Kidney (tissue), 14 donors: ENCODE results near the gene PRKN. TPM values are rescaled to one million over a fixed set of nuclear protein-coding genes. Genes with fewer than 3 reads are reported as not detected.

Experiments
- DNase-seq, 5 donors: peaks; one replicate each; pipeline ENCODE4 v3.0.0-alpha.2; 2013 to 2020
- FAIRE-seq: peaks from 2 replicates; lab custom pipeline; 2012; peaks lifted over from hg19 to GRCh38; lab: Jason Lieb, UNC
- H3K27ac ChIP-seq, 2 donors: one replicate each; pipeline ENCODE4 v1.7.0; 2013; ENCODE audit warnings: low read depth in 2 of 2, low read length in 2 of 2, inconsistent platforms in 1 of 2
- H3K27me3 ChIP-seq: one replicate; pipeline ENCODE4 v1.7.1; 2013; ENCODE audit warnings: low read length, inconsistent platforms; ENCODE audit not compliant: control insufficient read depth, insufficient read depth
- H3K36me3 ChIP-seq, 3 donors: one replicate each; pipeline versions ENCODE4 v1.7.0 to v1.7.1; 2013; ENCODE audit warnings: low read length in 3 of 3, control low read depth in 1 of 3, inconsistent platforms in 1 of 3; ENCODE audit not compliant: insufficient read depth in 3 of 3, control insufficient read depth in 2 of 3
- H3K4me1 ChIP-seq, 3 donors: one replicate each; pipeline versions ENCODE4 v1.7.0 to v1.7.1; 2013; ENCODE audit warnings: low read length in 3 of 3, inconsistent platforms in 1 of 3, low read depth in 1 of 3; ENCODE audit not compliant: control insufficient read depth in 2 of 3, insufficient read depth in 2 of 3
- H3K4me3 ChIP-seq, 3 donors: one replicate each; pipeline versions ENCODE4 v1.7.0 to v1.8.1; 2013; ENCODE audit warnings: low read length in 3 of 3, control low read depth in 1 of 3, inconsistent platforms in 1 of 3
- H3K9ac ChIP-seq, 3 donors: one replicate each; pipeline versions ENCODE4 v1.7.0 to v1.7.1; 2013; ENCODE audit warnings: low read length in 3 of 3, control low read depth in 1 of 3, inconsistent platforms in 1 of 3
- H3K9me3 ChIP-seq, 3 donors: one replicate each; pipeline versions ENCODE4 v1.7.0 to v1.7.1; 2013; ENCODE audit warnings: low read length in 3 of 3, control low read depth in 1 of 3, inconsistent platforms in 1 of 3; ENCODE audit not compliant: control insufficient read depth in 2 of 3, insufficient read depth in 1 of 3
- CTCF ChIP-seq: IDR thresholded peaks from 3 replicates; pipeline ENCODE4 v1.5.1; 2012; ENCODE audit warnings: mild to moderate bottlenecking, moderate library complexity, borderline replicate concordance; ENCODE audit not compliant: insufficient read depth; ENCODE audit errors: extremely low read depth
- intact Hi-C: fragments of 100-400 bp; cut with DNase I; formaldehyde crosslinking; loops from one replicate; pipeline ENCODE4 v1.11.1; 2022
- polyA plus RNA-seq: library from polyadenylated mRNA; stranded (reverse); fragments of 350-450 nt; fragmentation: Illumina TruSeq; extraction: RNeasy Lipid Tissue Mini Kit (QIAGEN cat#74804); gene quantifications from one replicate; pipeline ENCODE4 v1.2.3, GENCODE V29; 2014; ENCODE audit warnings: low read depth, low replicate concordance; ENCODE audit not compliant: insufficient read depth
- total RNA-seq: library from RNA; stranded (reverse); fragmentation: NEBNext Ultra II Directional; extraction: Animal tissue kit (Norgen Biotek cat#: 25700); gene quantifications from one replicate; pipeline ENCODE4 v1.2.1, GENCODE V29; 2021
- donor health status: control.
- donor health status: control.
- donor health status: control.
- donor health status: control.
- donor health status: control.
- donor health status: DM: yes; HTN: yes; CAD: no.
- donor health status: Normal renal cell carcinoma (clear cell type).

PRKN gene
- total and polyA plus RNA-seq, 2 donors from 2014 or later, result 8.6 to 10.4 TPM

- peak overlapping the region in 1 of 2 donors; percentile 14 for H3K27ac ChIP-seq
- no peak for TF ChIP-seq CTCF
- intact Hi-C loops, result no loop called here
Observed at GRCh38 chr6:161549977-161550655, 1177.5 kb downstream of the PRKN start.

GRCh38 chr6:161548713-161549296 lies 1178.8 kb downstream of the PRKN start:
- no peaks in the 10 kb centered on the region for H3K4me1 ChIP-seq
- TF ChIP-seq CTCF, result no peak
- no peaks in the 10 kb centered on the region for H3K9me3 ChIP-seq
- H3K4me3 ChIP-seq, result peak overlapping the region in 1 of 3 donors; percentile 45
- H3K27ac ChIP-seq, result peak overlapping the region in 1 of 2 donors; percentile 35
- peak overlapping the region in 1 of 3 donors; percentile 17 for H3K9ac ChIP-seq
- DNase-seq, result peak in 3 of 5 donors; percentile 22 to 57 (median 56)
- no peaks in the 10 kb centered on the region for H3K27me3 ChIP-seq
- H3K36me3 ChIP-seq, result no peaks in the 10 kb centered on the region
- intact Hi-C loops, result no loop called here
- no peak for FAIRE-seq

More at GRCh38 chr6:161549977-161550655, 1177.5 kb downstream of the PRKN start:
- FAIRE-seq (no peak), DNase-seq (no peak)
- H3K36me3 ChIP-seq, result no peaks in the 10 kb centered on the region
- H3K4me3 ChIP-seq, result no peak overlapping the region
- H3K9ac ChIP-seq, result no peak overlapping the region
- H3K4me1 ChIP-seq, result no peaks in the 10 kb centered on the region
- H3K9me3 ChIP-seq, result peaks cover 0 to 4% (median 0%) of the 10 kb centered on the region in 3 donors
- no peaks in the 10 kb centered on the region for H3K27me3 ChIP-seq

- intact Hi-C loops, result no loop called here
- TF ChIP-seq CTCF, result no peak
- no peaks in the 10 kb centered on the region for H3K27me3 ChIP-seq
- no peak for DNase-seq
- peak overlapping the region in 1 of 3 donors; percentile 17 for H3K9ac ChIP-seq
- H3K27ac ChIP-seq, result no peak overlapping the region
- H3K36me3 ChIP-seq, result no peaks in the 10 kb centered on the region
- FAIRE-seq, result no peak
- peak overlapping the region in 1 of 3 donors; percentile 41 for H3K4me3 ChIP-seq
- H3K9me3 ChIP-seq, result no peaks in the 10 kb centered on the region
- H3K4me1 ChIP-seq, result no peaks in the 10 kb centered on the region
Observed at GRCh38 chr6:161547617-161548016, 1179.9 kb downstream of the PRKN start.
